Measurements from ENCODE around the gene TANGO2.

- TF ChIP-seq CTCF (IDR thresholded peaks at IDR 0.05): no peak
- no peak for TF ChIP-seq POLR2A (IDR thresholded peaks at IDR 0.05)
Observed at GRCh38 chr22:20114506-20115475, 93.9 kb downstream of the TANGO2 start.
